KMS-11 (cell line): ENCODE results near the gene HSPB2.

ENCODE experiments used
- H2AFZ ChIP-seq: fragments of 200-600 bp; sonication (generic); 2 replicates; pipeline ENCODE4 v1.6.1; 2016; ENCODE audit warnings: antibody characterized with exemption, mixed run types, low read depth
- H3K27ac ChIP-seq: fragments of 200-600 bp; sonication (generic); 2 replicates; pipeline ENCODE4 v1.6.1; 2016; ENCODE audit warnings: mild to moderate bottlenecking, mixed run types
- H3K27me3 ChIP-seq: fragments of 200-600 bp; sonication (generic); 2 replicates; pipeline ENCODE4 v1.6.1; 2017; ENCODE audit warnings: mild to moderate bottlenecking, low read depth, mixed run types, moderate library complexity; ENCODE audit not compliant: insufficient read depth
- H3K36me3 ChIP-seq: fragments of 200-600 bp; sonication (generic); 2 replicates; pipeline ENCODE4 v1.6.1; 2017; ENCODE audit warnings: mild to moderate bottlenecking, mixed run types; ENCODE audit not compliant: insufficient read depth
- H3K4me1 ChIP-seq: fragments of 200-600 bp; sonication (generic); 2 replicates; pipeline ENCODE4 v1.6.1; 2016; ENCODE audit warnings: mild to moderate bottlenecking, low read depth, mixed run types; ENCODE audit not compliant: poor library complexity, severe bottlenecking
- H3K4me2 ChIP-seq: fragments of 200-600 bp; sonication (generic); 2 replicates; pipeline ENCODE4 v1.7.0; 2016; ENCODE audit warnings: mild to moderate bottlenecking, mixed run types
- H3K4me3 ChIP-seq: fragments of 200-600 bp; sonication (generic); IDR thresholded peaks from 2 replicates; pipeline ENCODE4 v1.6.1; 2017; ENCODE audit warnings: low read depth, low read length, mixed read lengths; ENCODE audit not compliant: insufficient read depth
- H3K79me2 ChIP-seq: fragments of 200-600 bp; sonication (generic); 2 replicates; pipeline ENCODE4 v1.6.1; 2016; ENCODE audit warnings: low read depth, mixed run types; ENCODE audit not compliant: insufficient read depth
- H3K9ac ChIP-seq: fragments of 200-600 bp; sonication (generic); 2 replicates; pipeline ENCODE4 v1.6.1; 2016; ENCODE audit warnings: mild to moderate bottlenecking, mixed run types
- H4K20me1 ChIP-seq: fragments of 200-600 bp; sonication (generic); 2 replicates; pipeline ENCODE4 v1.6.1; 2016; ENCODE audit warnings: mild to moderate bottlenecking, mixed run types; ENCODE audit not compliant: insufficient read depth
- TF ChIP-seq, protein P1 (sequence below): fragments of 200-600 bp; sonication (generic); conservative IDR thresholded peaks from 2 replicates; pipeline ENCODE4 v1.6.1; 2017; ENCODE audit warnings: low read depth, mild to moderate bottlenecking, antibody characterized with exemption, low read length, moderate library complexity, mixed read lengths

Gene HSPB2

DNA sequence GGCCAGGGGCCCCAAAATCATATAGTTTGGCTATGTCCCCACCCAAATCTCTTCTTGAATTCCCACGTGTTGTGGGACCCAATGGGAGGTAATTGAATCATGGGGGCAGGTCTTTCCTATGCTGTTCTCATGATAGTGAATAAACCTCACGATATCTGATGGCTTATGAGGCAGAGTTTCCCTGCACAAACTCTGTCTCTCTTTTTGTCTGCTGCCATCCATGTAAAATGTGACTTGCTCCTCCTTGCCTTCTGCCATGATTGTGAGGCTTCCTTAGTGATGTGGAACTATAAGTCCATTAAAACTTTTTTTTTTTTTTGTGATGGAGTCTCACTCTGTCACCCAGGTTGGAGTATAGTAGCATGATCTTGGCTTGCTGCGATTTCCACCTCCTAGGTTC lies 39.0 kb downstream of the HSPB2 start:
- no peaks in the 10 kb centered on the region for H3K79me2 ChIP-seq
- TF ChIP-seq, protein P1, sequence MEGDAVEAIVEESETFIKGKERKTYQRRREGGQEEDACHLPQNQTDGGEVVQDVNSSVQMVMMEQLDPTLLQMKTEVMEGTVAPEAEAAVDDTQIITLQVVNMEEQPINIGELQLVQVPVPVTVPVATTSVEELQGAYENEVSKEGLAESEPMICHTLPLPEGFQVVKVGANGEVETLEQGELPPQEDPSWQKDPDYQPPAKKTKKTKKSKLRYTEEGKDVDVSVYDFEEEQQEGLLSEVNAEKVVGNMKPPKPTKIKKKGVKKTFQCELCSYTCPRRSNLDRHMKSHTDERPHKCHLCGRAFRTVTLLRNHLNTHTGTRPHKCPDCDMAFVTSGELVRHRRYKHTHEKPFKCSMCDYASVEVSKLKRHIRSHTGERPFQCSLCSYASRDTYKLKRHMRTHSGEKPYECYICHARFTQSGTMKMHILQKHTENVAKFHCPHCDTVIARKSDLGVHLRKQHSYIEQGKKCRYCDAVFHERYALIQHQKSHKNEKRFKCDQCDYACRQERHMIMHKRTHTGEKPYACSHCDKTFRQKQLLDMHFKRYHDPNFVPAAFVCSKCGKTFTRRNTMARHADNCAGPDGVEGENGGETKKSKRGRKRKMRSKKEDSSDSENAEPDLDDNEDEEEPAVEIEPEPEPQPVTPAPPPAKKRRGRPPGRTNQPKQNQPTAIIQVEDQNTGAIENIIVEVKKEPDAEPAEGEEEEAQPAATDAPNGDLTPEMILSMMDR: no peak

DNA sequence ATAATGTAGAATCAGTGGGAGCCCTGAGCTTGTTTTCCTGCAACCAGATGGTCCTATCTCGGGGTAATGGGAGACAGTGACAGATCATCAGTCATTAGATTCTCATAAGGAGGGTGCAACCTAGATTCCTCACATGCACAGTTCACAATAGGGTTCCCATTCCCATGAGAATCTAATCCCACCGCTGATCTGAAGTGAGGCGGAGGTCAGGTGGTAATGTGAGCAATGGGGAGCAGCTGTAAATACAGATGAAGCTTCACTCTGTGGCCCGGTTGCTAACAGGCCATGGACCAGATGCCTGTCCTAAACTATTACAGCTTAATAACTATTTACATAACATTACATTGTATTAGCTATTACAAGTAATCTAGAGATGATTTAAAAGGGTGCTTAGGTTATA lies 41.6 kb downstream of the HSPB2 start:
- H4K20me1 ChIP-seq: no peaks in the 10 kb centered on the region
- no peaks in the 10 kb centered on the region for H3K27me3 ChIP-seq
- peaks cover 6% of the 10 kb centered on the region for H3K4me1 ChIP-seq
- no peak overlapping the region for H3K27ac ChIP-seq
- no peak overlapping the region for H3K4me2 ChIP-seq
- H3K79me2 ChIP-seq: no peaks in the 10 kb centered on the region
- no peaks in the 10 kb centered on the region for H3K36me3 ChIP-seq
- no peak overlapping the region for H3K4me3 ChIP-seq
- no peak overlapping the region for H3K9ac ChIP-seq
- TF ChIP-seq, protein P1: no peak
- no peak overlapping the region for H2AFZ ChIP-seq

More for the DNA sequence above, 39.0 kb downstream of the HSPB2 start:
- Histone ChIP-seq H2AFZ (no peak overlapping the region), H3K4me1 (peaks cover 6% of the 10 kb centered on the region), H4K20me1 (no peaks in the 10 kb centered on the region), H3K4me3 (no peak overlapping the region), H3K27ac (no peak overlapping the region), H3K27me3 (no peaks in the 10 kb centered on the region), H3K4me2 (no peak overlapping the region), H3K36me3 (no peaks in the 10 kb centered on the region), H3K9ac (no peak overlapping the region)

DNA sequence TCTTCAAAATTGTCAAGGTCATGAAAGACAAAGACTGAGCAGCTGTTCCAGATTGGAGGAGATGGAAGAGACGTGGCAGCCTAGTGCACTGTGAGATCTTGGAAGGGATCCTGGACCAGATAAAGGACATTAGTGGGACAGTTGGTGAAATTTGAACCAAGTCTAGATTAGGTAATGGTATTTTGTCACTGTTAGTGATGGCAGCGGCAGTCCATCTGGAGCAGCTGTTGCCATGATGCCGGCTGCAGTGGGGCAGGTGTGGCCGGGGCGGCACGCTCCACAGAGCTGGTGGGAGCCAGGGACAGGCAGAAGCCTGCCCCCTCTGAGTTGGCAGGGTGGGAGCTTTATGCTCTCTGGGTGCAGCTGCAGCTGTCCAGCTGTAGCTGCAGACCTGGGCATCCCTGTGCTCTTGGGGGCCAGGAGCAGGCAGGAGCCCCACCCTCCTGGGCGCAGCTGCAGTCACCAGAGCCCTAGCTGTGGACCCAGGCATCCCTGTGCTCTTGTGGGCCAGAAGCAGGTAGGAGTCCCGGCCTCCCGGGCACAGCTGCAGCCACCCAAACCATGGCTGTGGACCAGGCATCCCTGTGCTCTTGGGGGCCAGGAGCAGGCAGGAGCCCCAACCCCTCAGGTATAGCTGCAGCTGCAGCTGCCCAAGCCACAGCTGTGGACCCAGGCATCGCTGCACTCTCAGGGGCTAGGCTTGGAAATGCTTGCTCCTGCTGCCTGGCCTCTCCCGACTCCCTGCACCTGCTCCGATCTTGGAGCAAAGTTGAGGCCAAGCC lies 45.3 kb downstream of the HSPB2 start:
- H3K27ac ChIP-seq: no peak overlapping the region
- no peaks in the 10 kb centered on the region for H3K79me2 ChIP-seq
- H3K4me3 ChIP-seq: no peak overlapping the region
- no peaks in the 10 kb centered on the region for H3K27me3 ChIP-seq
- H3K4me1 ChIP-seq: no peaks in the 10 kb centered on the region
- no peaks in the 10 kb centered on the region for H4K20me1 ChIP-seq
- no peak overlapping the region for H3K9ac ChIP-seq
- no peaks in the 10 kb centered on the region for H3K36me3 ChIP-seq
- no peak overlapping the region for H2AFZ ChIP-seq
- TF ChIP-seq, protein P1: no peak
- no peak overlapping the region for H3K4me2 ChIP-seq

DNA sequence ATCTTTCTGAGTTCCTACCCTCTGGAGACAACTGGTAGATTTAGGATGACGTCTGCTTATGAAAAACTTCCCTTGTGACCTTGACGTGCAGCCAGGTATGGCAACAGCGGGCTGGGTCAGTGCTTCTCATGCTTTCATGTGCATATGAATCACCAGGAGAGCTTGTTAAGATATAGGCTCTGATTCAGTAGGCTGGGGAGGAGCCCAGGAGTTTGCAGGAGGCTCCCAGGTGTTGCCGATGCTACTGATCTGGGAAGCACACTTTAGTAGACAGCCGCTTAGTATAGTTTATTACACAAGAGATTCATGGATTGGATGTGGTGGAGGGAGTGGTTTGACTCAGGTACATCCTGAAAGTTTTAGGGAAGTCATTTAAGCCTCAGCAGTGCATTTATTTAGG lies 48.4 kb downstream of the HSPB2 start:
- TF ChIP-seq, protein P1: no peak
- Histone ChIP-seq H3K36me3 (no peaks in the 10 kb centered on the region), H2AFZ (no peak overlapping the region), H3K4me3 (no peak overlapping the region), H3K4me1 (no peaks in the 10 kb centered on the region), H3K27me3 (no peaks in the 10 kb centered on the region), H4K20me1 (no peaks in the 10 kb centered on the region), H3K9ac (no peak overlapping the region), H3K27ac (no peak overlapping the region), H3K4me2 (no peak overlapping the region), H3K79me2 (no peaks in the 10 kb centered on the region)
